HCEC 1CT (cell line): Measurements from ENCODE around the gene ARHGEF38.

ENCODE experiments used
- DNase-seq: peaks from one replicate; pipeline ENCODE4 v3.0.0-alpha.2; 2017

The ARHGEF38 gene

GRCh38 chr4:105551965-105552746, at the start of gene ARHGEF38:
Gene ARHGEF38, plus strand, starts transcription at chr4:105552620. Its CDS starts 146 bp downstream, at chr4:105552766.
- DNase-seq, result no peak

- no peak for DNase-seq
These were observed 48.9 kb upstream of the ARHGEF38 start for GRCh38 chr4:105503484-105503883.

DNA sequence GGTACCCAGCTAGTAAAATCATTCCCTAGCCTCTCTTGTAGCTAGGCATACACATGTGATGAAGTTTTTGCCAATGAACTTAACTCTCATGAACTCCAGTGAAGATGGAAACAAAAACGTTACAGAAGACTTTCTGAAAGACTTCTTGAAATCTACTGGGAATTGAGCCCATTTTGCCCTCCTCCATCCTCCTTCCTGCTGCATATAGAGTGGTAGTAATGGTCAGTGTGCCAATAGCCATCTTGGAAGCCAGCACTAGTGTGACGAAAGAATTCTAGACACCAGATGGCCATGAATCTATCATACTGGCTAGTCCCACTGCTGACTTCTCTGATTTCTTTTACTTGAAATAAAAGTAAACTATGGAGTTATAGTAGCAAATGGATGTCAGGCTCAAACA, 47.7 kb upstream of the ARHGEF38 start:
- DNase-seq, result no peak

DNA sequence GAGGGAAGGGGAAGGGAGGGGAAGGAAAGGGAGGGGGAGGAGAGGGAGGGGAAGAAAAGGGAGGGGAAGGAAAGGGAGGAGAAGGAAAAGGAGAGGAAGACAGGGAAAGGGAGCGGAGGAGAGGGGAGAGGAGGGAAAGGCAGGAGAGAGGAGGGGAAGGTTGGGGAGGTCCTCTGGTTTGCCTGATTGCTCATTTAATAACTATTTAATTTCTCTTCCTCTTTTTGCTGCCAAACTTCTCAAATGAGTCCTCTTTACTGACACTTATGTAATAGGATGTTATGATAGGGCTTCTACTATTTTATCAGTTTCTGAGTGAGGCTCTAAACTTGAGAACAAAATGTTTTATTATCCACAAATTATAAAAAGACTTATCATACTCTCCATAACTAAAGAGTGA, 43.1 kb upstream of the ARHGEF38 start:
- no peak for DNase-seq

GRCh38 chr4:105509714-105510113, 42.7 kb upstream of the ARHGEF38 start:
- no peak for DNase-seq

- DNase-seq, result no peak
These were observed 42.2 kb upstream of the ARHGEF38 start for GRCh38 chr4:105510245-105510644.

DNA sequence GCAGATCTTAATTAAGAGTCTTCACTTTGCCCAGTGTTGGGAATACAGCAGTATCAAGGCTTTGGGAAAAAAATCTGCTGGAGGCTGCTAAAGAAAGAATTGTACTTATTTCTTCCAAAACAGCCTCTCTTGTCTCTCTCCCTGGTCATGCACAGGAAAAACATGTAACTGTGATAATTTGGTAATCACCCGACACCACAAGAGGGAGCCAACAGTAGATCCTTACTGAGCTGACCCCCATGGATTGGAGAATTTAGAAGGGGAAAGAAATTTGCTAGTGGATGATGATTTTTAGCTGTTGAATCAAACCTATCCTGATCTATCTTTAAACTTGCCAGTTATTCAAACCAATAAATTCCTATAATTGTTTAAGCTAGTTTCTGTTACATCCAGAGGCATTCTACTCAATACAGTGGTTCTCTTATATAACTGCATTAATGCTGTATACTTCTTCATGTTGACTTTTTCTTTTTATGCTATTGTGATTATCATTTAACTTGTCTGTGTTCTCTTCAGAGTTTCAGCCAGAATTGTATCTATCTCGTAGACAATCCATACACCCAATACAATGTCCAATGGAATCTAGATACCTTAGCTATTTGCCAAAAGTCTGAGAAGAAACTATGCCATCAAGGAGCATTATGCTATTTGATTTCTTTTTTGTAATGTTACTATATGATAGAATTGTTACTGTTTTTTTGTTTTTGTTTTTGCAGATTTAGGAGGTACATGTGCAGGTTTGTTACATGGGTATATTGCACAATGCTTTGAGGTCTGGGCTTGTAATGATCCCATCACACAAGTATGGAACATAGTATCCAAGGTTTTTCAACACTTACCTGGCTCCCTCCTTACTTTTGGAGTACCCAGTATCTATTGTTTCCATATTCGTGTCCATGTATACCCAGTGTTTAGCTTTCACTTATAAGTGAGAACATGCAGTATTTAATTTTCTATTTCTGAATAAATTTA, 31.3 kb upstream of the ARHGEF38 start:
- peak; percentile 20 for DNase-seq

- no peak for DNase-seq
These were observed 25.8 kb upstream of the ARHGEF38 start for GRCh38 chr4:105526656-105527055.

- DNase-seq, result no peak
These were observed 25.3 kb upstream of the ARHGEF38 start for GRCh38 chr4:105527081-105527480.

DNA sequence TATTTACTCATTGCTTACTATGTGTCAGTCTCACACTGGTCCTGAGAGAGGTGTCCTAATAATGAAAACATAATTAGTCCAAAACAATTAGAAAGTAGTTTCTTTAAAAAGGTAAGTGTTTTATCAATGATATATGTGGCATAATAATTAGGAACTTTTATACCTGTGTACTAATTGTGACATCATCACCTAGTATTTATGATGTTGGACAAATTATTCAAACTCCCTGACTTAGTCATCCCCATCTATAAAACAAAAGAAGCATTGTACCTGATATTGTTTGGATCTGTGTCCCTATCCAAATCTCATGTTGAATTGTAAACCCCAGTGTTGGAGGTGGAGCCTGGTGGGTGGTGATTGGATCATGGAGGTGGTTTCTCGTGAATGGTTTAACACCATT, 15.8 kb upstream of the ARHGEF38 start:
- no peak for DNase-seq

- no peak for DNase-seq
These were observed 11.0 kb upstream of the ARHGEF38 start for GRCh38 chr4:105541420-105541819.

DNA sequence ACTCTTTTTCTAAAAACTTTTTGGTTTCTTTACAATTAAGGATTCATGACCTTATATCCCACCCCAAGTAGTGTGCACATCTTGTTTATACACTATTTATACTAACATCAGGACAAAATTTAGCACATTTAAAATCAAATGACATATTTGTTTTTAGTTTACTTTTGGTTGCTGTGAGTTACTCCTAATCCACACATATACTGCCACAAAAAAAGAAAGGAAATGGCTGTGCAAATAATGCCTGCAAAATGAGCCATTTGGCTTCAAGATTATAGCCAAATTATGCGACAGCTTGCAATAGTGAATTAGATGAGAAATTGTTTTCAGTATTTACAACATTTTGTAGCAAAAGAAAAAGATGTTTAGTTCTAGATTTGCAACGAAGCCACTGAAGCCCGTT, 10.4 kb upstream of the ARHGEF38 start:
- DNase-seq, result no peak

GRCh38 chr4:105543346-105543745, 9.1 kb upstream of the ARHGEF38 start:
- no peak for DNase-seq

DNA sequence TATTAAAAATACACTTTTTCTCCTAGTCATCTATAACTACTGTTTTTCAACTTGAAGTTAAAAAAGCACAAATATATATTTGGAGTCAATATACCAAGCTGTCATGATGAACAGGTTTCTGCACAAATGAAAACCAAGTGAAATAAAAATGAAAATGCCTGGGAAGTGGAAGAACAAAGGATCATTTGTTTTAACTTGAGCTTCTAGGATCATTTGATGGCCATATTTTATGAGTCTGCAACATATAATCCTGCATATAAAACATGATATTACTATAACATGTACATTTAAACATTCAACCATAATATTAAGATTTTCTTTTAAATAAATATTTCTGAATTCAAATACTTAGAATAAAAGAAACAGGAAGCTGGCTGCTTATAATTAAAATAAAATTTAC, 8.5 kb upstream of the ARHGEF38 start:
- no peak for DNase-seq

GRCh38 chr4:105544520-105545286, 7.7 kb upstream of the ARHGEF38 start:
- no peak for DNase-seq

DNA sequence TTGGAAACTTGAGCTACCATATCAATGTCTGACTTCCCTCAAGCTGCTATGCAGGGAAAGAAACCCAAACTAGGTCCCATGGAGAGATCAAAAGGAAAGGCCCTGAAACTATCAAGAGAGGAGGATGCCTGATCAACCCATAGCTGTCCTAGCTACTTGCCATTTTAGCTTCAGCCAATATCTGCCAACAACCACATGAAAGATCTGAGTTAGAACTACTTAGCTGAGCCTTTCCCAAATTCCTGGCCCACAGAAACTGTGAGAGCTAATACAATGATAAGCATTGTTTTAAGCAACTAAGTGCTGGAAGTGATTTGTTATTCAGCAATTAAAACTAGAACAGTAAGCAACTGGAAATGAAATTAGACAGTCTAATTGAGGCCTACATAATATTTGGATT, 6.3 kb upstream of the ARHGEF38 start:
- no peak for DNase-seq

DNA sequence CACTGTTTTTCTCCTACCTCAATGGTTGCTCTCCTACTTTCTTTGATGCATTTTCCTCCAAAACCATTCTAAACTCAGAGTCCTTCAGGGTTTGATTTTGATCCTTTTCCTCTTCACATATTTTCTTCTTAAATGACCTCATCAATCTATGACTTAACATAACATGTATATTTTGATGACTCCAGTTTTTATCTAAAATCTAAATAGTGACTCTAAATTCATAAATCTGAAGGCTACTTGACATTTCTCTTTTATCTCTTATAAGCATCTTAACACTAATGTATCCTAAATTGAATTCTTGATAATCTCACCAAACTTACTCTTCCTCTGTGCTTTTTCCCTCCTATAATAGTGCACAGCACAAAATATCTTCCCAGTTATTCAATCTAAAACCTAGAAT, 4.7 kb upstream of the ARHGEF38 start:
- no peak for DNase-seq

- peak; percentile 10 for DNase-seq
These were observed 3.9 kb upstream of the ARHGEF38 start for GRCh38 chr4:105548483-105548882.

DNA sequence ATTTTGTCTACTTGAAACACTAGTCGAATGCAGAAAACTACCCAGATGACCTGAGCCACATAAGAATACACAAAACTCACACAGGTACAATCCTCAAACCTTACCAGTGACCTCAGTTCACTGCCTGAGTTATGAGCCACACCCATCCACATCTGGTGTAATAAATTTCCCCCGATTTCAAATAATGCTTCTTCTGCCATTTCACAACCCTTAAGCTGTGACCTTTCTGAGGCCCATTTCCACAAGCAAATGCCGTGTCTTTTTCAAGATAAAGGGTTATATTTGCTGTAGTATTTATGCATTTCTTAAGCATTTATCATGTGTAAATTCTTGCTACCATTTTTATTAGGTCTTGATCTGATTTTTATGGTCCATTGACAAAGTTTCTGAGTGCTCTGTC, 1.8 kb upstream of the ARHGEF38 start:
- no peak for DNase-seq

DNA sequence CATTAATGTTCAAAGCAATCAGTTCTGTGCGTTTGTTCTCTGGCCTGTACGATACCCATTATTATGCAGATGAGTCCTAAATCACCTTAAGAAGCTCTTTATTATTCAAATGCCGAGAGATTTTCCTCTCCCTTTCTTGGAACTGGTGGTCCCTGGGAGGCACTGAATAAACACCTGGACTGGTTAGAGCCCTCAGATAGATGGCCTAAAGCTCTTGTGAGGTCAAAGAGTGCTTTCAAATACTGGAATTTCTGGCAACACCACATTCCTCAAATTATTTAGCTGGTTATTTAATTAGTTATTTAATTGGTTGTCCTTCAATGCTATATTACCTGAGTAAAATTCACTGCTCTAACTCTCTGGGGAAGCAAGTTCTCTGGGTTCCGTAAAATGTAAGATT, 3.0 kb downstream of the ARHGEF38 start:
- DNase-seq, result no peak

DNA sequence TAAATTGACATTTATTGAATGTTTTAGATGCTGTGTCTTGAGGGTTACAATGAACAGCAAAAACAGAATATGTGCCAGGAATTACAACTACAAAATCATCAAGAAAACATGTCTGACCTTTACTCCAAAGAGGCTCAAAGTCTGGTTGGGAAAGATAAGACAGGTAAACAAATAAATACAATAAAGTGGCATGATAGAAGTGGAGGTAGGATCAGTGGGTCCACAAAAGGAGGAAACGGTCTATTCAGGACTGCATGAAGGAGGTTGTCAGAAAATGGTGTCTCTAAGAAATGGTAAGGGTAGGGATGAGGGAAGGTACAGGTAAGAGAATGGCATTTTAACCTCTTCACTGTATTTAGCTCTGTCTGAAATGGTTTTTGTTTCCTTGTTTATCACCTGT, 3.8 kb downstream of the ARHGEF38 start:
- no peak for DNase-seq

GRCh38 chr4:105558277-105558676, 5.9 kb downstream of the ARHGEF38 start:
- DNase-seq, result no peak

DNA sequence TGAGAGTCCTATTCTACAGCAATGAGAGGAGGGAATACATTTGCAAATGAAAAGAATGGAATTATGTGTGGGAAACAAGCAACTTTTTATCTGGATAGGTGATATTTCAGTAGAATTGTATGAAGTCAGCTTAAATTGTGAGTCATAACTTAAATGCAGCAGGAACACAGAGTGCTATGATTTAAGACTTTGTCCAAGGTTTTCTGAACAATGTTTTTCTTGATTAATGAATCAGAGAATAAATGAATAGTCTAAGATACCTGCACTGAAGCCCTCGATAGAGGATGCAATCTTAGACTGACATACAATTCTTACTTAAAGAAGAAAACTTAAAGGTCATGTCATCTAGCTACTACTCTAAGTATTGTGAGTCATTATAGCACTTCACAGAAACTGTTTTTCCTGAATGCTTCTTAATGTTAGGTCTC, 8.0 kb downstream of the ARHGEF38 start:
- no peak for DNase-seq
